CD4-positive, alpha-beta T cell treated with Interleukin-15 for 4 hours (primary cell): ENCODE data around the gene MAGI1.
"Not testable (repeated sequence)": the region's sequence is repeated elsewhere in the genome, so short reads cannot be mapped to it uniquely, and the experiment has no call there.

Source experiments
- DNase-seq: peaks from one replicate; pipeline ENCODE4 v3.0.0-alpha.2; 2020; ENCODE audit warnings: low spot score

MAGI1 gene

GRCh38 chr3:66038384-66038725, 363 bp downstream of the MAGI1 start:
- DNase-seq: no peak

- DNase-seq: no peak
Measured at GRCh38 chr3:66037986-66038369, 740 bp downstream of the MAGI1 start.

- no peak for DNase-seq
Measured at GRCh38 chr3:66037330-66037985, 1.3 kb downstream of the MAGI1 start.

- DNase-seq: no peak
Measured at GRCh38 chr3:66036586-66037148, 2.1 kb downstream of the MAGI1 start.

- no peak for DNase-seq
Measured at GRCh38 chr3:66035763-66036477, 2.8 kb downstream of the MAGI1 start.

GRCh38 chr3:66033241-66034138, 5.2 kb downstream of the MAGI1 start:
- no peak for DNase-seq

- DNase-seq: no peak
Measured at GRCh38 chr3:66031102-66031698, 7.5 kb downstream of the MAGI1 start.

GRCh38 chr3:66029443-66029842, 9.3 kb downstream of the MAGI1 start:
- no peak for DNase-seq

GRCh38 chr3:66029014-66029413, 9.7 kb downstream of the MAGI1 start:
- no peak for DNase-seq

GRCh38 chr3:66028457-66028856, 10.3 kb downstream of the MAGI1 start:
- no peak for DNase-seq

- not testable (repeated sequence) for DNase-seq
Measured at GRCh38 chr3:66027099-66027498, 11.6 kb downstream of the MAGI1 start.

GRCh38 chr3:66023738-66024385, 14.9 kb downstream of the MAGI1 start:
- no peak for DNase-seq

GRCh38 chr3:66023229-66023628, 15.5 kb downstream of the MAGI1 start:
- no peak for DNase-seq

GRCh38 chr3:66021731-66022131, 17.0 kb downstream of the MAGI1 start:
- DNase-seq: no peak

GRCh38 chr3:66019896-66020295, 18.8 kb downstream of the MAGI1 start:
- no peak for DNase-seq

GRCh38 chr3:66018057-66019033, 20.4 kb downstream of the MAGI1 start:
- no peak for DNase-seq

- no peak for DNase-seq
Measured at GRCh38 chr3:66017591-66017990, 21.1 kb downstream of the MAGI1 start.

- DNase-seq: no peak
Measured at GRCh38 chr3:66017084-66017483, 21.6 kb downstream of the MAGI1 start.

GRCh38 chr3:66015841-66016240, 22.9 kb downstream of the MAGI1 start:
- no peak for DNase-seq

GRCh38 chr3:66014651-66015050, 24.1 kb downstream of the MAGI1 start:
- DNase-seq: no peak
